Inflammatory macrophage treated with lipopolysaccharide for 1 hour (primary cell): Measurements from ENCODE around the gene FAAH.
A peak's percentile ranks its signal among the peaks of the same experiment; 100 is the strongest.

Experiments used
- DNase-seq, 2 donors: peaks; one replicate each; pipeline ENCODE4 v3.0.0-alpha.2; 2020 to 2022

FAAH gene

DNA sequence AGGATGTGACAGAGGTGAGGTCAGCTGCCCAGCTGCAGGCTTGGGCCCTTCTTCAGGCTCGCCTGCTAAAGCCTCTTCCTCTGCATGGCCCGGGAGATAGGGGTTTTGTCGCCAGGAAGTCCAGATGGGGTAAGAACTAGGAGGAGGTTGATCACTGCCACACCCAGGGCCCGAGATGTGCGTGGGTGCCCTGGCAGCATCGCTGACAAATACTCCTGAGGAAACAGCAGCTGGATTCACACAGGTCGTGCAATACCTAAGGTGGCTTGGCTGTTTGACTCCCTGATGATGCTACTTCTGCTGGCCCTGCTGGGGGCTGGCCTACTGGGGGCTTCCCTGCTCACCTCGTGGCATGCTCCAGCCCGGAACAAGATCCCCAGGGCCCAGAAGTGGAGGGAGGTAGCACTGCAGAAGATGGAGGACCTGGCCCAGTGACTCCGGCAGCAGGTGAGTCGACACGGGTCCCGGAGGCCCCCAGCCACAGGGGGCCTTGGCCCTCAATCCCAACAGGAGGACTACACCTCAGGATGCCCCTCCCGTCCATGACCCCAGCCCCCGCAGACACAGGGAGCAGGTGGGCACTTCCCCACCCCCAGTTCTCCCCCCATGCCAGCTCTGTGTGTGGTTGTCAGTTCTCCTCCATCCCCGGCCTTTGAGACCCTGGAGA lies 29.6 kb downstream of the FAAH start:
- DNase-seq: peak; percentile 22 to 25

DNA sequence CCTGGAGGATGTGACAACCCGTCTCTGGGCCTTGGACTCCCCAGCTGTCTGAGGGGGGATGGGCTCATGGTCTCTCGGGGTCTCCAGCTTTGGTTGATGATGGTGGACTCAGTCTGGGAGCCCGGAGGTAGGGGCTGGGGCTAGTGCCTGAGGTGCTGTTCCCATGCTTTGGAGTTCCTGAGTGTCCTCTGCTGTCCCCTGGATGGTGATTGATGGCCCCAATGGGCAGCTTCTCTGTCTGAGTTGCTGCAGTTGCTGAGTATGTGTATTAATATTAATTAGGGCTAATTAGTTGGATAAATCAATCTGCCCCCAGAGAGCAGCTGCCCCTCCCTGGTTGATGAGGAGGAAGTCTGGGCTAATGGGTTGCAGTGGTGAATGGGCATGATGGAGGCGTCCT lies 30.6 kb downstream of the FAAH start:
- no peak for DNase-seq

DNA sequence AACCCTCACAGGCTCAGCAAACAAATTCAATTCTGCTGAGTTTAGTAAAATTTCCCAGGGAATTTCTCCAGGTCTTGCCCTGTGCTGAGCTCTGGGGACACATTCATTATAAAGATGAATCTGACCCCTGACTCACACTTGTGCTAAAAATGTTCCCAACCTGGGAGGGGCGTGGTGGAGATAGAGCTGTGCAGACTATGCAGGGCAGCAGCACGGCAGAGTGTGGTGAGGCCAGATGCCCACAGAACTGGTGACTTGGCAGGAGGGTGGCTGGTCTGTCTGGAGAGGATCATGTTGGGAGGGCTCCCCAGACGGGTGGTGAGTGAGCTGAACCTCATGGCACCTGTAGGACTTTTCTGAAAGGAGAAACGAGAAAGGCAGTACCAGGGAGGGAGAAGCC lies 31.6 kb downstream of the FAAH start:
- no peak for DNase-seq

DNA sequence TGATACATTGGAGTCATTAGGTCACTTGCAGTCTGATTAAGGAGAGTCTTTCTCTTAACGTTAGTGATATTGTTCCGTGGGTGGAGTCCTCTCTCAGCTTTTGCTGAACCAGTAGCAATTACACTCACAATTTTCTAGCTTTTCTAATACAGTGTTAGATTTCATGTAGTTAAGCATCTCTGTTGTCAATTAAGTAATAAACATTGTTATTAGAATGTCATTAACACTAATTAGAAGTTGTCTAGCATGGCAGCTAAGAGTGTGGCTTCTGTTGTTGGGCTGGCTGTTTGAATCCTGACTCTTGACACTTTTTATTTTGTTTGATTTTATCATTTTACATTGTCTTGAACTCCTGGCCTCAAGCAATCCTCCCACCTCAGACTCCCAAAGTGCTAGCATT lies 33.4 kb downstream of the FAAH start:
- no peak for DNase-seq

DNA sequence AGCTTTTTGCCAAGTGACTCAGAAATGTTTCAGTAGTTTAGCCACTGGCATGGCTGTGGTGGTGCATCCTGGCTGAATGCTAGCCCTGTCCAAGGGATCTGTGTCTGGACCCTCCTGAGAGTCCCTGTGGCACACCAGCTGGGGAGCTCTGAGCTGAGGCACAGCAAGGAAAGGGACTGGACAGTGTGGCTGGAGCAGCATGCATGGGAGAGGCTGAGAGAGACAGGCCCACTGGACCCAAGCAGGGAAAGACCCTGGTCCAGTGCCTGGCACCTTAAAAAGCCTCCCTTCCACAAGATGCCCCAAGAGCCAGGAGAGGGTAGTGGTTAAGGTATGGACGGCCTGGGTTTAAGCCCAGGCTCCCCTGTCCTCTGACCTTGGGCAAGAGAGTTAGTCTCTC lies 35.3 kb downstream of the FAAH start:
- DNase-seq: no peak

DNA sequence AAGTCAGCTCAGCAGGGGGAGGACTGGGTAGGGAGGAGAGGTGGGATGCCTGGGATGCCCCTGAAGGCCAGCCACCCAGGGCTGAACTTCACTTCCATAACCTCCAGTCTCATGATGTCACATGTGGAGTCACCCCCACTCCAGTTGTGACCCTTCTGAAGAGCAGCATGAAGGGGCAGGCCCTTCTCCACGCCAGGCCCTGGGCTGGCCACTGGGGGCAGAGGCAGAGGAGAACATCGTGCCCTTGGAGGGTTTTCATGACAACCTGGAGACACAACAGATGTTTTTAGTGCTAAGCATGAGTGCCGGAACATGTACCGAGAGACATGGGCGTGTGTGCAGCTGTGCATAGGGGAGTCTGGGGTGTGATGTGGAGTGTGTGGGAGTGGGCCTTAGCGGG lies 37.6 kb downstream of the FAAH start:
- DNase-seq: no peak

DNA sequence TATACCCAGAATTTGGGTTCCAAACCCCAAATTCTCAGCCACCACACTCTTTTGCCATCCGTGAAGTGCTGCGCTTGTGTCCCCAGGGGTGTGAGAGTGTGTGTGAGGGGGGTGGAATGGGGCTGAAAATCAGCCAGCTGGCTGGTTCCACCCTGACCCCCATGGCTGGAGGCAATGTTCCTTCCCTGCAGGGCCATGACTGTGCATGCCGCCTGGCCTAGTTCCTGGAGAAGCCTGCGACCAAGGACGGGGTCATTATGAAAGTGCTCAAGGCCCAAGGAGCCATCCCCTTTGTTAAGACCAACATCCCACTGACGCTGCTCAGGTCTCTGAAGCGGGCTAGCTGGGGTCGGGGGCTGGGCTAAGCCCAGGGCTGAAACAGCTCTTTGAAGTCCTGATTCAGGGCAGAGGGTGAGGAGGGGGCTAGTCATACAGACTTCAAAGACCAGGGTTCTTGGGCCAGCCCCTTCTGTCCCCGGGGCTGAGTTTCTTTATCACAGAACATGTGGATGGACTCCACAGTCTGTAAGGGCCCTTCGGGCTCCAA lies 38.7 kb downstream of the FAAH start:
- DNase-seq: no peak

DNA sequence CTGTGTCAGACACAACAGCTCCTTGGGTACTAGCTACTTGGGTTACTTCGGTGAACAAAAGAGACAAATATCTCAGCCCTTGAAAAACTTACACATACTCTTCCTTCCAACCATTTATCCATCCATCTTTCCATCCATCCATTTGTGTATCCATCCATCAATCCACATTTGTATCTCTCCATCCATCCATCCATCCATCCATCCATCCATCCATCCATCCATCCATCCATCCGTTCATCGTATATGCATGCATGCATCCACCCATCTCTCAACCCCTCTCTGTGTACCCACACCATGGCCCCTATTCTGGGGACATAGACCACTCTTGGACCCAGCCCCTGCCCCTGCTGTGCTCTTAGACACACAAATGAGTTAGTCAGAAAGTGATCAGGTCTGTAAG lies 40.2 kb downstream of the FAAH start:
- no peak for DNase-seq

DNA sequence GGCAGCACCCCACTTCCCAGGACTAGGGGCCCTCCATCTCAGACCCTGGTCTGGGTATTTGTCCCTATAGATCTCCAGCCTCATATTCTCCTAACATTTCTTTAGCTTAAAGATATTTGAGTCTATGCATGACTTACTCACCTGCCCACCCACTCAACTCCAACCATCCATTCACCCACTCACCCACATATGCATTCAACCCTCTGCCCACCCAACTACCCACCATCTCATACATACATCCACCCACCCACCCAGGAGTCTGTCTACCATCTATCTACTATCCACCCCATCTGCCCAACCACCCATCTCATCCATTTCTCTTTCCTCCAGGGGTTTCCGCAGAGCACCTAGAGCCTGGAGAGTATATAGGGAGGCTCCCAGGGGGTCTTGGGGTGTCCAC lies 42.7 kb downstream of the FAAH start:
- no peak for DNase-seq

DNA sequence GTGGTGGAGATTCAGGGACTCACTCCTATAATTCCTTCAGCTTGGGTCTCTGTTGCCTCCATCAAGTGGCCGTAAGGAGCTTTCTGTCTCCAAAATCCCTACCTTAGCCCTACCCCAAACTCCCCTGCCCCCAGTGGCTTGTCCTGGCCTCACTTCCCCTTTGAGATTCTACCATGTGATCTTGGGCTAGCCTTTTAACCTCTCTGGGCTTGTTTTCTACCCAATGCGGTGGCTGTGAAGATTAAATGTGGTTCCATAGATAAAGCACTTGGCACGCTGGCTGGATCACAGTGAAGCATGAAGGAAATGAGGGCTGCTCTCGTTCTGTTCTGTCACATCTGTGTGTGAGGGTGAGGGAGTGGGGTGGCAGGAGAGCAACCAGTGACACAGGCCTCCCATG lies 43.6 kb downstream of the FAAH start:
- DNase-seq: no peak

DNA sequence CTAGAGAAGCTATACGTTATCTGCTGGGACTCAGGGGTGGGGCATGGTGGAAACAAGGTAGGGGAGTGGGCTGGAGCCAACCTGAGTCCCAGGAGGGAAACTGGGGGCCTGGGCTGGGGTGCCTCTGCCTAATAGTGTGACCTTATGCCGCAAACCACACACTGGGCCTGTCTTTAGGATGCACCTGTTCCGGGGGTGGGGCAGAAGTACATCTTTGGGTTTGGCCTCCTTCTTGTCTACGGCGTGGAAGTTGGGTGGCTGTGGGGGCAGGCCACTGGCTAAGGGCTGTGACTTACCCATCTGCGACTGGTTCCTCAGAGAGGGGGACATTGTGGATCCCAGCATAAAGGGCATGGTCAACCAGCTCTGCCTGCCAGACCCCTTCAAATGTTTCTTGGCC lies 44.2 kb downstream of the FAAH start:
- no peak for DNase-seq

DNA sequence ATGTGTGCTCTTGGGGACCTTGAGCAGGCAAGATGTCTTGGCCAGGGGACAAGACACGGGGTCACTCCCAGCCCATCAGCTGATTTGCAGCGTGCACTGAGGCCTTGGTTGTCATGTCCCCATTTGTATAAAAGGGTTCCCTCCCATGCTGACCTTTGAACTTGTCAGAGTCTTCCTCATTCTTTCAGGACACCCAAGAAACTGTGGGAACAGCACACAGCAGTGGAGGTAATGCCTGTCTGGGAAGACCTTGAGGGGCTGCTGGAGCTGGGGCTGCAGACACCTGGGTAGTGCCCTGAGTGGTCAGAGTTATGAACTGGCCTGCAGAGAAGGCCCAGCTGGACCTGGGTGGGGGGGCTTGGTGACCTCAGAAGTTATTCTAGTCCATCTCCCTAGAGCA lies 46.4 kb downstream of the FAAH start:
- no peak for DNase-seq

DNA sequence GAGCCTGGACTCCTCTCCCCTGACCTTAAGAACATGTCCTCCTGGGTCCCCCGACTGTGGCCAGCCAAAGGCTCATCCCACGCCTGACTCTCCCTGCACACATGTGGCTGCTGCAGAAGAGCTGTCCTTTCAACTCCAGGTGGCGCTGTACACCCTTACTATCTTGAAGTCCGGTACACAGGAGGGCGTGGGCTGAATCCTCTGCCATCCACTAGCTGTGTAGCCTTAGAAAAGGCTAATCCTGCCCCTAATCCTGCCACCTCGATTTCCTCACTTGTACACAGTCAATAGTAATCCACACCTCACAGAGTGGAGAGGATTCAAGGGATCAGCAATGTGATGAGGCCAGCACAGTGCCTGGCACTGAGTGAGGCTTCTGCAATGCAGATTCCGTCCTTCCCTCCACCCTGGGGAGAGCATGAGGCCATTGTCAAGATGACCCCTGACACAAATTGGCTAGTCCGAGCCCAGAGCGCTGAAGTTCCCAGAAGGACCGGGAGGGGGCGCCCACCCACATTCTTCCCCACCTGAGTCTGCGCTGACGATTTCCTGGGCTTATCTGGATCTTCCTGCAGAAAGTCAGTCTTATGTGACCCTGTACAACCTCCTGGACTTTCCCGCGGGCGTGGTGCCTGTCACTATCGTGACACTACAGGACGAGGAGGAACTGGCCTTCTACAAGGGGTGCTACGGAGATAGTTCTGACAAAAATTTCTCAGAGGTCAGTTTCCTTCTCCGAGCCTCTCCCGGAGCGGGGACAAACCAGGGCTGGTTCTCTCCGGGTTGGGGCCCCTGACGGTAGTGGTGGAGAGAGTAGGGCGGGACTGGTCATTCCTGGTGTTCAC lies 48.4 kb downstream of the FAAH start:
- DNase-seq: peak; percentile 71 to 78

DNA sequence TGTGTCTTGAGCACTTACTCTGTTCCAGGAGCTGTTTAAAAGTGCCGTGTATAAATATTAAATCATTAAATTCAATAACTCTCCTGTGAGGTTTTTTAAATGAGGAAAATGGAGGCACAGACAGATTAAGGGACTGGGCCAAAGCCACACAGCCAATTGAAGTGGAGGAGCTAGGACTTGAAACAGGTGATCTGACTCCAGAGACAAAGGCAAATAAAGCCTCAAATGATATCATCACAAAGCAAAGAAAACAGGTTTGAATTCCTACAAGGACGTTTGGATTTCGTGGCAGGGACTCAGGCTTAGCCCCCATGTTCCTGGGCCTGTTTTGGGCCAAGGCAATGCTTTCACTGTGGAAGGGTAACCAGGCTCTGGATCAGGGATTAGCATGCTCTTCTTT lies 50.3 kb downstream of the FAAH start:
- DNase-seq: no peak

DNA sequence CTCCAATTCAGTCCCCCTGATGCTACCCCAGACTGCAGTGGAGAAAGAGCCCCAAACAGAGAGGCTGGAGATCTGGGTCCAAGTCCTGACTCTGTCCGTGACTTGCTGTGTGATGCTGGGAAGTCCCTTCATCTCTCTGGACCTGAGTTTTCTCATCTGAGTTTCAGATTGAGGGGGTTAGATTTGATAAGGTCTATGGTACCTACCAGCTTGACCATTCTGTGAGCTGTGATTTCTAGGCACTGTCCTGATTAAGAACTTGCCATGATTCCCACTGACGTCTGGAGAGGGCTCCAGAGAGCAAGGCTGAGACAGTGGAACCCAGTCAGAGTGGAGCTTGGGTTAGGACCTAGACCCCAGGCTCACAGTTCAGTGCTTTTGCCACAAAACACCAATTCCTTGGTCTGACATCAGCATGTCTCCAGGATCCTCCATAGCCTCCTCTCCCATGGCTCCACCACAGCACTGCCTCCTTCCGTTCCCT lies 51.7 kb downstream of the FAAH start:
- DNase-seq: no peak

DNA sequence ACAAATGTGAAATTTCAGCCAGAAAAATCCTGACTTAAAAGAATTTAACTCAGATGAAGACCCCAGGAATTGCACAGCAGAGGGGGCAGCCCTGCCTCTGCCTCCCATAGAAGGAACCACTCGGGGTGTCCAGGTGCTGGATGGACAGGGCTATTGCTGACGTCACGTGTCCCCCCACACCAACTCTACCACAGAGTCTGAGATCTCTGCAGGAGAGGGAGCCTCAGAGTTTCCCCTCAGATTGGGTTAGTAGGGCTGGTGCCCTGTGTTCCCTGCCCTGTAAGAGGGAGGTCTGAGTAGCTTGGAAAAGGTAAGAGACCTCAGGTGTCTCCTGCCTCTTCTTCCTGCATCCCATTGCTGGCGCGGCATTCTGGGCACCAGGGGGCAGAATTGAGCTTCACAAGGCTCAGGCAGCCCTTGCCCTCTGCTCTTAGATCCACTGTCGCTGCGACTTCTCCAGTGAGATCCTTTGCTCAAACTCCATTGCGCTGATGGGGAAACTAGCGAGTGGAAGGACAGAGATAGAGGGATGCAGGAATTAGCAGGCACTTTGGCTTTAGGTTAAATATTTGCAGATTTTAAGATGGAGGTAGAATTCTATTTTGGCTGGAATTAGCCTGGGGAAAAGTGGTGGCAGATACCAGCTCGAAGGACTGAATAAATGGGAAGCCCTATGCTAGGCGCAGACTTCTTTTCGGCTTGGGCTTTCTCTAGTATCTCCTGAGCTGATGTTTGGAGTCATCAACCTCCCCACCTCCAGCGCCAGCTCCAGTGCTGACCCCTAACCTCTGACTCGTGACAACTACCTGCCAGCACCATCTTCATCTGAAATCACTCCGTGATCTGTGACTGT lies 52.8 kb downstream of the FAAH start:
- DNase-seq: peak; percentile 56 to 91

DNA sequence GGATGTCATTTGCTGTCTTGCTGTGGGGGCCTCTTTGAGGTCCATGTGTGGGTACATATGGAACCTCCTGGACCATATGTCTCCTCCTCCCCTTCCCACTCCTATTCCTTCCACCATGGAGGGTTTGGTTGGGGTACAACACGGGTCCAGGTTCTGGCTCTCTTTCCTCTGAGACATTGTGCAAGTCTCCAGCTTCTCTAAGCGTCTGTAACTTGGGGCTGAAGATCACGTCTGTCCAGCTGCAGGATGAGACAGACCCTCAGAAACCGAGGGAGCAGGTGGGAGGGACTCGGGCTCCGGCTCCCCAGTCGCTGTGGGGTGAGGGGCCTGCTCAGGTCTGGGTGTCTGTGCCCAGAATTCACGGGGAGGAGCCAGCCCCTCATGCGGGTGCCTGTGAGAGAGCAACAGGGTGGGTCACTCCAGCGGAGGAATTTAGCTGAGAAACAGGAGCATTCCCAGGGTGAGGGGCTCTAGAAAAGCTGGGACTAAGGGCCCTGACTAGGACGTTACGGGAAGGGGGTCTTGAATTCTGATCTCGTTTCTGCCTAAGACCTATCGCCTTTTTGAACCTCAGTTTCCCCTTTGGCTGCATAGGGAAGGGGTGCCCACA lies 53.5 kb downstream of the FAAH start:
- DNase-seq: no peak

DNA sequence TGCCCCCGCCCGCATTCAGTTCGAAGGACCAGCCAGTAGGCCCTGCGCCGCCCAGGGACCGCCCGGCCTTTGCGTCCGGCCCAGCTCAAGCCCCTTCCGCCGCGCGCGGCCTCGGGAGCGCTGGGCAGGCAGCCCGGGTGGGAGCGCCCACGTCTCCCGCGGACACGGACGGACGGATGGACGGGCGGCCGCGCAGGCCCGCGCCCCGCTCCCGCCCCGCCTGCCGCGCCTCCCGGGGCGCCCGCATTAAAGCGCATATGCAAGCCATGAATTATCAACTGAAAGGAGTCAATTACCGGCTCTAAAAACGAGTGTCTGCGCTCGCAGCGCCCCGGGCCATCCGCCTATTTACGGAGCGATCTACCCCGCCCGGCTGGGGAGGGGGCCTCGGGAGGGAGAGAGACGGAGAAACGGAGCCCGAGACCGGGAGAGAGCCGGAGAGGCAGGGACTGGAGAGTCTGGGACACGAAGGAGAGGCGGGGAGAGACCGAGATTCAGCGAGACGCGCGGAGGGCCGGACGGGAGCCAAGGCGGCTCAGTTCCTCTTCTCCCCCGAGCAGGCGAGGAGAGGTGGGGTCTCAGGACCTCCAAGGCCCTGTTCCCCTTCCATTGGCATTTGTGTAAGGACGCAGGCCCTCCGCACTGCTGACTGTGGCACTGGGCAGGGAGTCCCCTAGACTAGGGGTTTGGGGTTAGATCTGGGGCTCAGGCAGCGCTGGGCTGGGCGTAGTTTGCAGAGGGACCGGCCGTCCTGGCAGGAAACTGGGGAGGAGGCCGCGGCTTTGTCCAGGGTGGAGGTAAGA lies 54.2 kb downstream of the FAAH start:
- DNase-seq: no peak

DNA sequence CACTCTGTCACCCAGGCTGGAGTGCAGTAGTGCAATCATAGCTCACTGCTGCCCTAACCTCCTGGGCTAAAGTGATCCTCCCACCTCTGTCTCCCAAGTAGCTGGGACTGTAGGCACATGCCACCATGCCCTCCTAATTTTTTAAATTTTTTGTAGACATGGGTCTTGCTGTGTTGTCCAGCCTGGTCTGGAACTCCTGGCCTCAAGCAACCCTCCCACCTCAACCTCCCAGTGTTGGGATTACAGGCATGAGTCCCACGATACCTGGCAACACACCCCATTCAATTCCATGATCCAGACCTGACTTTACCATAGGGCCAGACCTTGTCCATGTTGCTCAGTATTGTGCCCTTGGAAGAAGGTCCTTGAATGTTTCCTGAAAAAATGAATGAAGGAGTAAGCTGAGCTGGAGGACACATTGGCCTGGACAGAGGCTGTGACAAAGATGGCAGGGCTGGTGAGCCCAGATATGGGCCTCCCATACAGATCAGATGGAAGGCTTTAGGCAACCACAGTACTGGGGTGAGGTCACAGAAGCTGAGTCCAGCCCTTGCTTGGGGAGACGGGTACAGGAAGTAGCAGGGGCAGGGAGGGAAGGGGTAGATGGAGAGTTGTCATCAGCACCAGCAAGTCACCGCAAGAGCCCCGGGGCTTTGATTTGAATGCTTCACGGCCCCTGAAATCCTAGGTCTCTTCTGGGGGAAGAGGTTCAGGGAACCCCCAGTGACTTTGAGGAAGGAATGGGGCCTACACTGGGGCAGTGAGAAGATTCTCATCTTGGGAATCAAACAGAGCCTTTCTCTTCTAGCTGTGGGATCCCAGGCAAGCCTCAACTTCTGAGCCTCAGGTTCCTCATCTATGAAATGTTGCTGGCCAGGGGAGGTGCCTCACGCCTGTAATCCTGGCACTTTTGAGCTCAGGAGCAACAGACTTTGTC lies 55.4 kb downstream of the FAAH start:
- DNase-seq: peak in 1 of 2 donors; percentile 28

DNA sequence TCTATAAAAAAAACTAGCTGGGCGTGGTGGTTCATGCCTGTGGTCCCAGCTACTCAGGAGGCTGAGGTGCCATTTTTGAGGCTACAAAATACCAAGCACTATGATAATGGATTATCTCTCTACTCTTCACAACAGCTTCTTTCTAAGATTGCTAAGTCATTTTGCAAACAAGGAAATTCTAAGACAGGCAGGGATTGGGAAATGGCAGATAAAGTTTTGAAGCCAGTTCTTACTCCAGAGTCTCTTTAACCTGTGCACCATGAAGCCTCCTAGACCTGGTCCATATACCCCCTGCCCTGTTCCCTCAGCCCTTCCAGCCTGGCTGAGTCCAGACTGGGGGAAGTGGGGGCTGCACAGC lies 56.0 kb downstream of the FAAH start:
- DNase-seq: peak; percentile 29 to 31
